HepG2 (cell line): ENCODE results near the gene PRDX4. TPM values are rescaled to one million over a fixed set of nuclear protein-coding genes. Genes with fewer than 3 reads are reported as not detected.

Source experiments
- ATAC-seq: fragments of 200-7000 bp; cut with Tn5 transposase; 3 replicates; pipeline ENCODE4 v1.9.1; 2020; ENCODE audit warnings: mild to moderate bottlenecking, moderate library complexity
- BruUV-seq: library from RNA; stranded (reverse); fragments of 400-500 nt; replicated peaks from 2 replicates; lab custom pipeline; 2021; lab: Mats Ljungman, UMichigan
- CTCF ChIA-PET: fragments of 300-600 bp; formaldehyde crosslinking; extraction: SDS; loops from one replicate; lab custom pipeline; 2021; ENCODE audit warnings: low total read pairs, inconsistent platforms, low intra/inter-chr PET ratio; lab: Yijun Ruan, JAX
- POLR2A ChIA-PET: fragments of 350-600 bp; sonication (Branson Sonifier 250); formaldehyde crosslinking; loops from one replicate; lab custom pipeline; 2020; ENCODE audit warnings: antibody characterized with exemption, inconsistent platforms; lab: Yijun Ruan, JAX
- DNase-seq: peaks from one replicate; pipeline ENCODE4 v3.0.0-alpha.2; 2015; ENCODE audit warnings: low spot score
- FAIRE-seq: peaks from 3 replicates; lab custom pipeline; 2011; peaks lifted over from hg19 to GRCh38; lab: Jason Lieb, UNC
- H2AFZ ChIP-seq: one replicate; pipeline ENCODE4 v1.6.1; 2011; ENCODE audit warnings: low read length, inconsistent platforms
- H3K27ac ChIP-seq: fragments of 300-600 bp; 3 replicates; pipeline ENCODE4 v1.8.0; 2011; ENCODE audit warnings: mixed run types, mild to moderate bottlenecking, mixed read lengths, low read length, inconsistent platforms; ENCODE audit not compliant: insufficient read depth; ENCODE audit errors: extremely low read length
- H3K27me3 ChIP-seq, 2 experiments: fragments of 200-600 bp in 1 of 2; 2 replicates in 1 of 2; 3 replicates in 1 of 2; pipeline versions ENCODE4 v1.6.0 to v1.8.0; 2011; ENCODE audit warnings: low read length in 2 of 2, mild to moderate bottlenecking in 2 of 2, moderate library complexity in 2 of 2, inconsistent platforms in 1 of 2; ENCODE audit not compliant: insufficient read depth in 2 of 2, control insufficient read depth in 1 of 2
- H3K36me3 ChIP-seq, 2 experiments: fragments of 200-600 bp in 1 of 2; replicated peaks in 1 of 2; 2 replicates in 1 of 2; 3 replicates in 1 of 2; pipeline versions ENCODE4 v1.5.1 to v1.8.0; 2011; ENCODE audit warnings: low read length in 2 of 2, inconsistent platforms in 1 of 2; ENCODE audit not compliant: insufficient read depth in 2 of 2, control insufficient read depth in 1 of 2
- H3K4me1 ChIP-seq: 2 replicates; pipeline ENCODE4 v1.5.1; 2012; ENCODE audit warnings: low read length, inconsistent platforms; ENCODE audit not compliant: insufficient read depth
- H3K4me2 ChIP-seq: 2 replicates; pipeline ENCODE4 v1.6.0; 2011; ENCODE audit warnings: low read depth, low read length, inconsistent platforms
- H3K4me3 ChIP-seq, 3 experiments: fragments of 200-600 bp in 1 of 3; sonication (generic), shearing (Covaris generic) in 1 of 3; replicated peaks in 1 of 3; 2 replicates each; pipeline ENCODE4 v1.5.1; 2011 to 2016; ENCODE audit warnings: low read length in 3 of 3, inconsistent platforms in 2 of 3, low read depth in 2 of 3, mild to moderate bottlenecking in 2 of 3, control low read depth in 1 of 3, mixed read lengths in 1 of 3; ENCODE audit not compliant: insufficient read depth in 1 of 3
- H3K79me2 ChIP-seq: one replicate; pipeline ENCODE4 v1.6.1; 2011; ENCODE audit warnings: low read length, inconsistent platforms; ENCODE audit not compliant: insufficient read depth
- H3K9ac ChIP-seq: 2 replicates; pipeline ENCODE4 v1.6.0; 2011; ENCODE audit warnings: mild to moderate bottlenecking, low read depth, low read length, inconsistent platforms; ENCODE audit not compliant: insufficient read depth
- H3K9me3 ChIP-seq: 2 replicates; pipeline ENCODE4 v1.5.1; 2012; ENCODE audit warnings: mild to moderate bottlenecking, low read length
- H4K20me1 ChIP-seq: 2 replicates; pipeline ENCODE4 v1.6.0; 2011; ENCODE audit warnings: inconsistent platforms, mild to moderate bottlenecking, low read length, moderate library complexity; ENCODE audit not compliant: insufficient read depth
- ATF7-NPFF ChIP-seq: sonication (generic); formaldehyde crosslinking; IDR thresholded peaks from 2 replicates; pipeline ENCODE4 v1.8.1; 2023; ENCODE audit warnings: mild to moderate bottlenecking, low read depth, missing genetic modification reagents, moderate library complexity
- CTCF ChIP-seq: sonication (generic); formaldehyde crosslinking; IDR thresholded peaks from 2 replicates; pipeline ENCODE4 v1.5.0; 2020; ENCODE audit warnings: mild to moderate bottlenecking, missing genetic modification reagents, moderate library complexity
- ETV6 ChIP-seq: sonication (generic); formaldehyde crosslinking; conservative IDR thresholded peaks from 2 replicates; pipeline ENCODE4 v1.4.0; 2020; ENCODE audit warnings: missing genetic modification reagents
- FOXA1 ChIP-seq, 2 experiments: fragments of 450-650 bp in 1 of 2; sonication (generic) in 1 of 2; formaldehyde crosslinking in 1 of 2; IDR thresholded peaks; 2 replicates each; pipeline versions ENCODE4 v1.4.0 to v1.6.1; 2016 to 2020; ENCODE audit warnings: missing genetic modification reagents in 1 of 2
- KAT8 ChIP-seq: IDR thresholded peaks from 2 replicates; pipeline ENCODE4 v1.6.1; 2016; ENCODE audit warnings: missing genetic modification reagents, missing compliant biosample characterization
- MIER3 ChIP-seq: IDR thresholded peaks from 2 replicates; pipeline ENCODE4 v1.6.1; 2016; ENCODE audit warnings: missing compliant biosample characterization, borderline replicate concordance
- PATZ1 ChIP-seq: sonication (generic); formaldehyde crosslinking; IDR thresholded peaks from 2 replicates; pipeline ENCODE4 v1.4.0; 2020; ENCODE audit warnings: missing genetic modification reagents
- PLSCR1 ChIP-seq: sonication (generic); formaldehyde crosslinking; IDR thresholded peaks from 2 replicates; pipeline ENCODE4 v1.5.0; 2020; ENCODE audit warnings: missing genetic modification reagents, mild to moderate bottlenecking, borderline replicate concordance
- RBM39 ChIP-seq: fragments of 200-400 bp; formaldehyde crosslinking; IDR thresholded peaks from one replicate; pipeline ENCODE4 v1.6.1; 2018; ENCODE audit warnings: antibody characterized with exemption, mild to moderate bottlenecking, low read depth, low read length; ENCODE audit not compliant: poor library complexity, severe bottlenecking
- SMC3 ChIP-seq: IDR thresholded peaks from 2 replicates; pipeline ENCODE4 v1.6.1; 2011; ENCODE audit warnings: low read length, improper control_type of control experiment
- STAG1 ChIP-seq: sonication (generic); formaldehyde crosslinking; IDR thresholded peaks from 2 replicates; pipeline ENCODE4 v1.4.0; 2020; ENCODE audit warnings: missing genetic modification reagents
- ZNF333 ChIP-seq: sonication (generic); formaldehyde crosslinking; IDR thresholded peaks from 2 replicates; pipeline ENCODE4 v1.4.0; 2020; ENCODE audit warnings: mild to moderate bottlenecking, missing genetic modification reagents, borderline replicate concordance
- ZNF574 ChIP-seq: sonication (generic); formaldehyde crosslinking; IDR thresholded peaks from 2 replicates; pipeline ENCODE4 v1.4.0; 2020; ENCODE audit warnings: missing genetic modification reagents
- ZNF724P ChIP-seq: sonication (generic); formaldehyde crosslinking; IDR thresholded peaks from 2 replicates; pipeline ENCODE4 v1.8.0; 2022; ENCODE audit warnings: missing genetic modification reagents, borderline replicate concordance
- ZSCAN31 ChIP-seq: sonication (generic); formaldehyde crosslinking; IDR thresholded peaks from 2 replicates; pipeline ENCODE4 v1.5.0; 2020; ENCODE audit warnings: low read depth, mild to moderate bottlenecking, missing genetic modification reagents
- WGBS: methylation state at CpG from one replicate; pipeline ENCODE4 v1.1.6; 2017; ENCODE audit warnings: low lambda C conversion rate; 5-methylcytosine and 5-hydroxymethylcytosine counted together
- in situ Hi-C: cut with HindIII; loops from 2 replicates; pipeline ENCODE4 v1.10.0; 2017; ENCODE audit warnings: low pct_unique_long_range_greater_than_20kb; ENCODE audit not compliant: extremely low pct_ligation_motif_present
- intact Hi-C: fragments of 100-400 bp; cut with micrococcal nuclease; formaldehyde crosslinking; loops from one replicate; pipeline ENCODE4 v1.10.0; 2022; ENCODE audit not compliant: unreplicated experiment
- polyA plus RNA-seq, 8 experiments: library from polyadenylated mRNA; depleted of rRNA in 3 of 8; stranded (reverse) in 7 of 8; unstranded in 1 of 8; fragments of >200 nt; fragmentation: Illumina TruSeq in 4 of 8; extraction: Trizol in 4 of 8; gene quantifications; 2 replicates each; pipeline versions ENCODE4 v1.2.1 to v1.2.3, GENCODE V29; 2011 to 2016; ENCODE audit warnings: low read depth in 4 of 8, missing spikeins in 1 of 8, mixed read lengths in 1 of 8; ENCODE audit not compliant: insufficient read depth in 1 of 8
- total RNA-seq, 5 experiments: library from RNA; depleted of rRNA; stranded (reverse); fragments of >200 nt; fragmentation: Illumina TruSeq; extraction: Trizol; gene quantifications; 2 replicates each; pipeline ENCODE4 v1.2.3, GENCODE V29; 2016; ENCODE audit warnings: low read depth in 1 of 5

PRDX4 gene
- total and polyA plus RNA-seq, 2 of the 13 experiments (the other 11 are each of a cell fraction or from before 2014, with no cell fraction given): 217 to 252 TPM

GRCh38 chrX:23694606-23695005 lies 27.3 kb downstream of the PRDX4 start:
- Histone ChIP-seq H2AFZ (no peak overlapping the region), H3K4me2 (peak overlapping the region; percentile 18; the same call in 1 of the 2 replicates), H3K79me2 (no peaks in the 10 kb centered on the region), H3K27ac (no peak overlapping the region), H3K4me1 (no peaks in the 10 kb centered on the region), H3K9me3 (no peaks in the 10 kb centered on the region), H3K36me3 (no peaks in the 10 kb centered on the region), H3K27me3 (no peaks in the 10 kb centered on the region), H3K4me3 (no peak overlapping the region), H4K20me1 (no peaks in the 10 kb centered on the region), H3K9ac (no peak overlapping the region)
- DNase-seq (peak; percentile 39), FAIRE-seq (no peak), ATAC-seq (peak; percentile 81)
- ChIA-PET POLR2A (interaction anchor here (0.5 to 1.3 kb wide), 2 partner anchors 77 to 208 kb away, joined by 3 read pairs; no protein-coding TSS in a partner anchor), CTCF (interaction anchor here (1.5 to 3.9 kb wide), 2 partner anchors 207 to 213 kb away, joined by 3 to 32 read pairs; partner anchors contain the start of genes APOO and CXorf58)
- BruUV-seq: no TSS peak
- WGBS: 3% methylated on average over 8 of the region's 8 CpGs
- TF ChIP-seq PLSCR1 (CRISPR knock-in tag) (no peak), ZNF333 (CRISPR knock-in tag) (no peak), KAT8 (CRISPR knock-in tag) (no peak), ZNF724P (CRISPR knock-in tag) (no peak), ZSCAN31 (CRISPR knock-in tag) (no peak), SMC3 (peak; percentile 33), STAG1 (CRISPR knock-in tag) (peak; percentile 76), PATZ1 (CRISPR knock-in tag) (peak; percentile 39; the same call in 1 of the 2 replicates), ZNF574 (CRISPR knock-in tag) (no peak), ATF7-NPFF (CRISPR knock-in tag) (no peak), ETV6 (no peak), CTCF (CRISPR knock-in tag) (peak; percentile 63), MIER3 (CRISPR knock-in tag) (no peak), FOXA1 (IDR thresholded peaks at IDR 0.05) (no peak), FOXA1 (CRISPR knock-in tag; IDR thresholded peaks at IDR 0.05) (no peak), RBM39 (no peak)
- intact Hi-C loops (loop anchor here (1.0 kb wide), 1 partner anchor 208 kb away; no protein-coding TSS in a partner anchor), in situ Hi-C loops (loop anchor here (5.0 kb wide), 1 partner anchor 208 kb away; no protein-coding TSS in a partner anchor)
